Measurements from ENCODE around the gene PPP4R2. TPM values are rescaled to one million over a fixed set of nuclear protein-coding genes. Genes with fewer than 3 reads are reported as not detected.
A peak's percentile ranks its signal among the peaks of the same experiment; 100 is the strongest.

The PPP4R2 gene
- total RNA-seq, 1 donor from 2014 or later, result 49.1 TPM

Small RNA genes lying within 50 kb of the gene (small RNA-seq; reads per million reads assigned to genes)
- 0.81 reads per million, percentile 74 among the genes with 10 or more reads in this experiment for gene RNU2-64P
- not detected for gene RNU6-557P
- gene RNU7-19P, result 0.07 reads per million

Other genes with a start within 250 kb of the PPP4R2 start
- 21.4 TPM for gene SHQ1, start 148.4 kb upstream of the PPP4R2 start, total RNA-seq
- gene GXYLT2, start 108.8 kb upstream of the PPP4R2 start, total RNA-seq, result 31.8 TPM
- 8.4 TPM for gene EBLN2, start 64.8 kb downstream of the PPP4R2 start, total RNA-seq

Data from skeletal muscle tissue (tissue), 2 donors.